ENCODE results near the gene KLF4.

DNA sequence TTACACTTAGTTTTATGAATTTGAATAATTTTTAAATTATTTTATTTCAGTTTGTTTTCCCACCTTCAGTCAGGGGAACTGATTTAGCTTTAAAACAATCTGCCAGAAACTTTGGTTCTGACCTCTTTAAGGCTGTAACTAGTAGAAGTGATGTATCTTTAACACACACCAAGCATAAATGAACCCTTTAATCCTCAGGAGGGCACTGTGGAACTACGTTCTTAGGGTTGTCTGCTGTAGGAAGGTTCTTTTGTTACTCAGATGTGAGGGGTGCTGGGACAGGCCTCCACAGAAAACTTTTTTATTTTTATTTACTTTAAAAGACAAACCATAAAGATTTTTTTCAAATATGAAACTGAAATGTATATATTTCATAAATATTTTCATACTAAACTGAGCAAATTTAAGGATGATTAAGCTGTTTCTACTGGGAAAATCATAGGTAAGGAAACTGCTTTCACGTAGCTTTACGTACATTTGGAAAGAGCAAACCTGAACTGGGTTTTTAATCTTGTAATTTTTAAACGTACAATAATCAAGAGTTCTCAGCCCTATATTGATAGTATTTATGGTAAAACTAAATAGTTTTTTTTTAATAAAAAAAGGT is 5.3 kb downstream of the KLF4 start:
- TF ChIP-seq, protein P1, sequence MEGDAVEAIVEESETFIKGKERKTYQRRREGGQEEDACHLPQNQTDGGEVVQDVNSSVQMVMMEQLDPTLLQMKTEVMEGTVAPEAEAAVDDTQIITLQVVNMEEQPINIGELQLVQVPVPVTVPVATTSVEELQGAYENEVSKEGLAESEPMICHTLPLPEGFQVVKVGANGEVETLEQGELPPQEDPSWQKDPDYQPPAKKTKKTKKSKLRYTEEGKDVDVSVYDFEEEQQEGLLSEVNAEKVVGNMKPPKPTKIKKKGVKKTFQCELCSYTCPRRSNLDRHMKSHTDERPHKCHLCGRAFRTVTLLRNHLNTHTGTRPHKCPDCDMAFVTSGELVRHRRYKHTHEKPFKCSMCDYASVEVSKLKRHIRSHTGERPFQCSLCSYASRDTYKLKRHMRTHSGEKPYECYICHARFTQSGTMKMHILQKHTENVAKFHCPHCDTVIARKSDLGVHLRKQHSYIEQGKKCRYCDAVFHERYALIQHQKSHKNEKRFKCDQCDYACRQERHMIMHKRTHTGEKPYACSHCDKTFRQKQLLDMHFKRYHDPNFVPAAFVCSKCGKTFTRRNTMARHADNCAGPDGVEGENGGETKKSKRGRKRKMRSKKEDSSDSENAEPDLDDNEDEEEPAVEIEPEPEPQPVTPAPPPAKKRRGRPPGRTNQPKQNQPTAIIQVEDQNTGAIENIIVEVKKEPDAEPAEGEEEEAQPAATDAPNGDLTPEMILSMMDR (IDR thresholded peaks at IDR 0.05) = peak; percentile 48 to 75 (median 62)
- TF ChIP-seq POLR2A (IDR thresholded peaks at IDR 0.05; ENCODE audit: low read depth) = no peak
